H9 (cell line): Measurements from ENCODE around the gene WDFY1. TPM values are rescaled to one million over a fixed set of nuclear protein-coding genes. Genes with fewer than 3 reads are reported as not detected.

Experiments
- DNase-seq: peaks from one replicate; pipeline ENCODE4 v3.0.0-alpha.2; 2017
- H2AFZ ChIP-seq: one replicate; pipeline ENCODE4 v1.6.1; 2013; ENCODE audit warnings: mild to moderate bottlenecking, low read length, control low read depth, moderate library complexity
- H2AK5ac ChIP-seq: 2 replicates; pipeline ENCODE4 v1.6.1; 2013; ENCODE audit warnings: low read length, control low read depth, mixed read lengths; ENCODE audit not compliant: insufficient read length
- H2BK120ac ChIP-seq: one replicate; pipeline ENCODE4 v1.6.1; 2013; ENCODE audit warnings: low read depth, mild to moderate bottlenecking, low read length, control low read depth, inconsistent platforms; ENCODE audit not compliant: poor library complexity, severe bottlenecking
- H2BK12ac ChIP-seq: 2 replicates; pipeline ENCODE4 v1.6.1; 2013; ENCODE audit warnings: low read length, control low read depth, mixed read lengths, low read depth; ENCODE audit not compliant: insufficient read length
- H2BK15ac ChIP-seq: 2 replicates; pipeline ENCODE4 v1.6.1; 2013; ENCODE audit warnings: low read depth, low read length, control low read depth
- H2BK20ac ChIP-seq: one replicate; pipeline ENCODE4 v1.6.1; 2013; ENCODE audit warnings: low read depth, mild to moderate bottlenecking, low read length, control low read depth, inconsistent platforms; ENCODE audit not compliant: poor library complexity, severe bottlenecking
- H2BK5ac ChIP-seq: 2 replicates; pipeline ENCODE4 v1.6.1; 2013; ENCODE audit warnings: low read length, control low read depth, mixed read lengths; ENCODE audit not compliant: insufficient read length
- H3K14ac ChIP-seq: 2 replicates; pipeline ENCODE4 v1.6.1; 2013; ENCODE audit warnings: low read length, control low read depth; ENCODE audit not compliant: insufficient read depth
- H3K18ac ChIP-seq: 2 replicates; pipeline ENCODE4 v1.6.1; 2013; ENCODE audit warnings: low read depth, mild to moderate bottlenecking, mixed read lengths, low read length, control low read depth; ENCODE audit not compliant: insufficient read length
- H3K23ac ChIP-seq: 2 replicates; pipeline ENCODE4 v1.6.1; 2013; ENCODE audit warnings: low read length, control low read depth, mixed read lengths, low read depth; ENCODE audit not compliant: insufficient read length
- H3K23me2 ChIP-seq: 2 replicates; pipeline ENCODE4 v1.6.1; 2013; ENCODE audit warnings: low read depth, mild to moderate bottlenecking, mixed read lengths, low read length, control low read depth; ENCODE audit not compliant: insufficient read length, poor library complexity, severe bottlenecking
- H3K27ac ChIP-seq: 2 replicates; pipeline ENCODE4 v1.5.1; 2013; ENCODE audit warnings: low read length, control low read depth, mixed read lengths, low read depth; ENCODE audit not compliant: insufficient read length
- H3K27me3 ChIP-seq: 2 replicates; pipeline ENCODE4 v1.6.1; 2013; ENCODE audit warnings: low read length, control low read depth, inconsistent platforms; ENCODE audit not compliant: insufficient read depth
- H3K4ac ChIP-seq: 2 replicates; pipeline ENCODE4 v1.6.1; 2013; ENCODE audit warnings: low read depth, mild to moderate bottlenecking, control low read depth, inconsistent platforms, low read length, moderate library complexity
- H3K4me1 ChIP-seq: 2 replicates; pipeline ENCODE4 v1.6.1; 2013; ENCODE audit warnings: low read length, control low read depth, inconsistent platforms; ENCODE audit not compliant: insufficient read depth
- H3K4me2 ChIP-seq: 2 replicates; pipeline ENCODE4 v1.6.1; 2013; ENCODE audit warnings: low read length, control low read depth, mixed read lengths; ENCODE audit not compliant: insufficient read length, insufficient read depth
- H3K56ac ChIP-seq: 2 replicates; pipeline ENCODE4 v1.6.1; 2013; ENCODE audit warnings: low read depth, mild to moderate bottlenecking, mixed read lengths, low read length, control low read depth; ENCODE audit not compliant: insufficient read length
- H3K79me1 ChIP-seq: 2 replicates; pipeline ENCODE4 v1.6.1; 2013; ENCODE audit warnings: low read depth, mild to moderate bottlenecking, moderate library complexity, low read length, control low read depth, inconsistent platforms; ENCODE audit not compliant: insufficient read depth, poor library complexity, severe bottlenecking
- H3K79me2 ChIP-seq: 2 replicates; pipeline ENCODE4 v1.6.1; 2013; ENCODE audit warnings: low read length, control low read depth, inconsistent platforms; ENCODE audit not compliant: insufficient read depth
- H3K9ac ChIP-seq: 2 replicates; pipeline ENCODE4 v1.6.1; 2013; ENCODE audit warnings: low read length, control low read depth, mixed read lengths; ENCODE audit not compliant: insufficient read length; ENCODE audit errors: extremely low read depth
- H3K9me3 ChIP-seq: one replicate; pipeline ENCODE4 v1.6.1; 2013; ENCODE audit warnings: low read depth, low read length, inconsistent platforms; ENCODE audit not compliant: control insufficient read depth
- H3T11ph ChIP-seq: one replicate; pipeline ENCODE4 v1.6.1; 2013; ENCODE audit warnings: mild to moderate bottlenecking, low read length, control low read depth, inconsistent platforms
- H4K20me1 ChIP-seq: one replicate; pipeline ENCODE4 v1.6.1; 2013; ENCODE audit not compliant: control insufficient read depth, insufficient read length, insufficient read depth
- H4K5ac ChIP-seq: 2 replicates; pipeline ENCODE4 v1.6.1; 2013; ENCODE audit warnings: low read depth, mild to moderate bottlenecking, mixed read lengths, low read length, control low read depth; ENCODE audit not compliant: insufficient read length
- H4K8ac ChIP-seq: replicated peaks from 2 replicates; pipeline ENCODE4 v1.6.1; 2013; ENCODE audit warnings: low read length, control low read depth, mixed read lengths, low read depth; ENCODE audit not compliant: insufficient read length
- H4K91ac ChIP-seq: 2 replicates; pipeline ENCODE4 v1.6.1; 2013; ENCODE audit warnings: low read depth, mild to moderate bottlenecking, moderate library complexity, mixed read lengths, low read length, control low read depth; ENCODE audit not compliant: insufficient read length
- H3K27ac Mint-ChIP-seq, 3 experiments: 2 replicates in 2 of 3; 3 replicates in 1 of 3; pipeline ENCODE4 v1.8.0; 2020 to 2021; ENCODE audit warnings: mixed read lengths in 3 of 3, mild to moderate bottlenecking in 1 of 3, moderate library complexity in 1 of 3
- H3K27me3 Mint-ChIP-seq: 2 replicates; pipeline ENCODE4 v1.8.0; 2021; ENCODE audit warnings: low read depth, mild to moderate bottlenecking, moderate library complexity, mixed read lengths
- H3K36me3 Mint-ChIP-seq, 3 experiments: 2 replicates in 2 of 3; 3 replicates in 1 of 3; pipeline ENCODE4 v1.8.0; 2020 to 2021; ENCODE audit warnings: low read depth in 3 of 3, mixed read lengths in 3 of 3; ENCODE audit not compliant: insufficient read depth in 1 of 3
- H3K4me1 Mint-ChIP-seq, 2 experiments: 2 replicates each; pipeline ENCODE4 v1.8.0; 2020; ENCODE audit warnings: mixed read lengths in 2 of 2
- H3K4me3 Mint-ChIP-seq, 2 experiments: 2 replicates in 1 of 2; 3 replicates in 1 of 2; pipeline ENCODE4 v1.8.0; 2020 to 2021; ENCODE audit warnings: mild to moderate bottlenecking in 2 of 2, mixed read lengths in 2 of 2, moderate library complexity in 1 of 2
- H3K9me3 Mint-ChIP-seq, 2 experiments: 2 replicates in 1 of 2; 3 replicates in 1 of 2; pipeline ENCODE4 v1.8.0; 2020; ENCODE audit warnings: mild to moderate bottlenecking in 2 of 2, mixed read lengths in 2 of 2, moderate library complexity in 1 of 2
- WGBS: extraction: QIAGEN DNeasy Blood & Tissue Kit; methylation state at CpG from one replicate; pipeline ENCODE4 v1.1.7; 2013; ENCODE audit warnings: missing lambda C conversion rate, low lambda C conversion rate, mixed read lengths; ENCODE audit not compliant: insufficient read length; ENCODE audit errors: extremely low coverage; 5-methylcytosine and 5-hydroxymethylcytosine counted together
- total RNA-seq: library from RNA; stranded (reverse); gene quantifications from 2 replicates; pipeline ENCODE4 v1.2.1, GENCODE V29; 2021
- TF ChIP-seq, protein P1 (sequence below): fragments of 200-600 bp; sonication (generic); conservative IDR thresholded peaks from 3 replicates; pipeline ENCODE4 v1.8.0; 2021; ENCODE audit warnings: antibody characterized with exemption, mild to moderate bottlenecking

WDFY1 gene
- total RNA-seq, 1 experiment from 2014 or later, result 54.1 TPM

DNA sequence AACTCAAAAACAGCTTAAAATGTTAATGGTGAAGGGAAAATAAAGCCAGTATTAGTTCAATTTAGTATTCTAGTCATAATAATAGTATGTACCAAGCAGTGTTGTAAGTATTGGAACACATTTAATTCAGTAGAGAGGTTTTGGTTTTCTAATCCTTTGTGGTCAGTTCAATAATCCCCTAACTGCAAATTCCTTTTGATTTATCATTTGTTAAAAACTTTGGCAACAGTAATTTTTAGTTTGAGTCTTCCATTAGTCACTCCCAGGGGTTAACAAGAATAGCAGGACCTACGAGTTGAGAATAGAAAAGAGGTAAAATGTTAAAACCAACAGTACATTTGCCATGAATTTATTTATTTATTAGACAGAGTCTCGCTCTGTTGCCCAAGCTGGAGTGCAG is 22.8 kb upstream of the WDFY1 start:
- DNase-seq, result no peak
- no peak overlapping the region for H3K4me3 Mint-ChIP-seq

More for the DNA sequence above, 22.8 kb upstream of the WDFY1 start:
- H3K9me3 Mint-ChIP-seq, result no peaks in the 10 kb centered on the region
- H3K79me1 ChIP-seq, result peaks cover 3% of the 10 kb centered on the region
- no peak overlapping the region for H3K9ac ChIP-seq
- TF ChIP-seq, protein P1, sequence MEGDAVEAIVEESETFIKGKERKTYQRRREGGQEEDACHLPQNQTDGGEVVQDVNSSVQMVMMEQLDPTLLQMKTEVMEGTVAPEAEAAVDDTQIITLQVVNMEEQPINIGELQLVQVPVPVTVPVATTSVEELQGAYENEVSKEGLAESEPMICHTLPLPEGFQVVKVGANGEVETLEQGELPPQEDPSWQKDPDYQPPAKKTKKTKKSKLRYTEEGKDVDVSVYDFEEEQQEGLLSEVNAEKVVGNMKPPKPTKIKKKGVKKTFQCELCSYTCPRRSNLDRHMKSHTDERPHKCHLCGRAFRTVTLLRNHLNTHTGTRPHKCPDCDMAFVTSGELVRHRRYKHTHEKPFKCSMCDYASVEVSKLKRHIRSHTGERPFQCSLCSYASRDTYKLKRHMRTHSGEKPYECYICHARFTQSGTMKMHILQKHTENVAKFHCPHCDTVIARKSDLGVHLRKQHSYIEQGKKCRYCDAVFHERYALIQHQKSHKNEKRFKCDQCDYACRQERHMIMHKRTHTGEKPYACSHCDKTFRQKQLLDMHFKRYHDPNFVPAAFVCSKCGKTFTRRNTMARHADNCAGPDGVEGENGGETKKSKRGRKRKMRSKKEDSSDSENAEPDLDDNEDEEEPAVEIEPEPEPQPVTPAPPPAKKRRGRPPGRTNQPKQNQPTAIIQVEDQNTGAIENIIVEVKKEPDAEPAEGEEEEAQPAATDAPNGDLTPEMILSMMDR, result no peak
- H2BK12ac ChIP-seq, result no peak overlapping the region
- H3K27me3 ChIP-seq, result no peaks in the 10 kb centered on the region
- no peak overlapping the region for H2BK120ac ChIP-seq
- H2AFZ ChIP-seq, result no peak overlapping the region
- H4K8ac ChIP-seq, result no peak overlapping the region
- no peaks in the 10 kb centered on the region for H3K27me3 Mint-ChIP-seq
- H2AK5ac ChIP-seq, result no peak overlapping the region
- H3K56ac ChIP-seq, result no peak overlapping the region
- H2BK5ac ChIP-seq, result no peak overlapping the region
- no peak overlapping the region for H4K5ac ChIP-seq
- H3K18ac ChIP-seq, result no peak overlapping the region
- no peak overlapping the region for H3K14ac ChIP-seq
- no peaks in the 10 kb centered on the region for H3K9me3 ChIP-seq
- WGBS, result no CpG with 5 or more reads among the region's 2 CpGs
- H3T11ph ChIP-seq, result no peak overlapping the region
- no peak overlapping the region for H3K27ac ChIP-seq
- peaks cover 11 to 29% (median 20%) of the 10 kb centered on the region in 3 experiments; a peak in 6 of 7 replicates for H3K36me3 Mint-ChIP-seq
- no peaks in the 10 kb centered on the region for H3K23me2 ChIP-seq
- H3K79me2 ChIP-seq, result no peaks in the 10 kb centered on the region
- no peak overlapping the region for H4K91ac ChIP-seq
- H3K27ac Mint-ChIP-seq, result peak overlapping the region in 1 of 3 experiments; percentile 49; a peak in 1 of 7 replicates
- H3K4ac ChIP-seq, result no peak overlapping the region
- H3K4me1 ChIP-seq, result no peaks in the 10 kb centered on the region
- no peak overlapping the region for H3K23ac ChIP-seq
- H3K4me1 Mint-ChIP-seq, result peaks cover 4 to 12% of the 10 kb centered on the region in 2 experiments; a peak in 3 of 4 replicates
- no peaks in the 10 kb centered on the region for H4K20me1 ChIP-seq
- H2BK20ac ChIP-seq, result no peak overlapping the region
- no peak overlapping the region for H2BK15ac ChIP-seq
- H3K4me2 ChIP-seq, result no peak overlapping the region
